Trophoblast cell (in vitro differentiated cells and primary cell): ENCODE data around the gene PPT2.

ENCODE experiments used
- DNase-seq, 2 donors: peaks; one replicate each; pipeline ENCODE4 v3.0.0-alpha.2; 2016
- H2AFZ ChIP-seq: 2 replicates; pipeline ENCODE4 v1.6.1; 2013; ENCODE audit warnings: low read length, moderate library complexity, mild to moderate bottlenecking; ENCODE audit not compliant: insufficient read depth, poor library complexity
- H2AK5ac ChIP-seq: 2 replicates; pipeline ENCODE4 v1.6.1; 2013; ENCODE audit warnings: mild to moderate bottlenecking, low read length
- H2BK120ac ChIP-seq: 2 replicates; pipeline ENCODE4 v1.6.1; 2013; ENCODE audit warnings: low read length, mild to moderate bottlenecking, moderate library complexity; ENCODE audit not compliant: insufficient read depth, poor library complexity
- H2BK12ac ChIP-seq: 2 replicates; pipeline ENCODE4 v1.6.1; 2013; ENCODE audit warnings: mild to moderate bottlenecking, low read length, moderate library complexity
- H2BK5ac ChIP-seq: 2 replicates; pipeline ENCODE4 v1.6.1; 2013; ENCODE audit warnings: low read length, low read depth, moderate library complexity, mild to moderate bottlenecking; ENCODE audit not compliant: poor library complexity
- H3K14ac ChIP-seq: 2 replicates; pipeline ENCODE4 v1.6.1; 2013; ENCODE audit warnings: mild to moderate bottlenecking, low read length
- H3K18ac ChIP-seq: 2 replicates; pipeline ENCODE4 v1.6.1; 2013; ENCODE audit warnings: mild to moderate bottlenecking, low read length
- H3K23ac ChIP-seq: 2 replicates; pipeline ENCODE4 v1.6.1; 2013; ENCODE audit warnings: low read length
- H3K27ac ChIP-seq: 2 replicates; pipeline ENCODE4 v1.5.1; 2013; ENCODE audit warnings: low read depth, mild to moderate bottlenecking, inconsistent platforms, low read length, moderate library complexity
- H3K27me3 ChIP-seq: 2 replicates; pipeline ENCODE4 v1.6.1; 2013; ENCODE audit warnings: inconsistent platforms, mild to moderate bottlenecking, low read length, moderate library complexity; ENCODE audit not compliant: insufficient read depth
- H3K36me3 ChIP-seq, 2 experiments: 1 replicate in 1 of 2; 2 replicates in 1 of 2; pipeline ENCODE4 v1.6.1; 2013; ENCODE audit warnings: low read length in 2 of 2, mild to moderate bottlenecking in 2 of 2, moderate library complexity in 1 of 2; ENCODE audit not compliant: insufficient read depth in 2 of 2, control insufficient read depth in 1 of 2
- H3K4ac ChIP-seq: 2 replicates; pipeline ENCODE4 v1.6.1; 2013; ENCODE audit warnings: low read depth, mild to moderate bottlenecking, low read length, moderate library complexity
- H3K4me1 ChIP-seq, 2 experiments: 1 replicate in 1 of 2; 2 replicates in 1 of 2; pipeline ENCODE4 v1.6.1; 2013; ENCODE audit warnings: low read length in 2 of 2, mild to moderate bottlenecking in 2 of 2, moderate library complexity in 1 of 2; ENCODE audit not compliant: insufficient read depth in 2 of 2, control insufficient read depth in 1 of 2
- H3K4me2 ChIP-seq: 2 replicates; pipeline ENCODE4 v1.6.1; 2013; ENCODE audit warnings: inconsistent platforms, mild to moderate bottlenecking, low read length, moderate library complexity
- H3K4me3 ChIP-seq: 2 replicates; pipeline ENCODE4 v1.5.1; 2013; ENCODE audit warnings: mild to moderate bottlenecking, low read depth, low read length, inconsistent platforms
- H3K79me1 ChIP-seq: one replicate; pipeline ENCODE4 v1.6.1; 2013; ENCODE audit warnings: low read length
- H3K79me2 ChIP-seq: 2 replicates; pipeline ENCODE4 v1.6.1; 2013; ENCODE audit warnings: low read length, mild to moderate bottlenecking; ENCODE audit not compliant: control insufficient read depth, insufficient read depth, poor library complexity
- H3K9ac ChIP-seq: 2 replicates; pipeline ENCODE4 v1.6.1; 2013; ENCODE audit warnings: mild to moderate bottlenecking, low read length
- H3K9me3 ChIP-seq: 2 replicates; pipeline ENCODE4 v1.6.1; 2013; ENCODE audit warnings: low read depth, mild to moderate bottlenecking, control low read depth, inconsistent platforms, low read length; ENCODE audit not compliant: insufficient read depth
- H4K12ac ChIP-seq: 2 replicates; pipeline ENCODE4 v1.6.1; 2013; ENCODE audit warnings: low read depth, mild to moderate bottlenecking, low read length, moderate library complexity
- H4K8ac ChIP-seq: 2 replicates; pipeline ENCODE4 v1.6.1; 2013; ENCODE audit warnings: low read depth, mild to moderate bottlenecking, low read length, moderate library complexity
- H4K91ac ChIP-seq: one replicate; pipeline ENCODE4 v1.6.1; 2013; ENCODE audit warnings: low read depth, mild to moderate bottlenecking, low read length, moderate library complexity
- WGBS: extraction: QIAGEN DNeasy Blood & Tissue Kit; methylation state at CpG from one replicate; pipeline ENCODE4 v1.1.7; 2013; ENCODE audit warnings: missing lambda C conversion rate; ENCODE audit not compliant: insufficient read length, insufficient coverage; ENCODE audit errors: extremely low coverage; 5-methylcytosine and 5-hydroxymethylcytosine counted together

PPT2 gene

DNA sequence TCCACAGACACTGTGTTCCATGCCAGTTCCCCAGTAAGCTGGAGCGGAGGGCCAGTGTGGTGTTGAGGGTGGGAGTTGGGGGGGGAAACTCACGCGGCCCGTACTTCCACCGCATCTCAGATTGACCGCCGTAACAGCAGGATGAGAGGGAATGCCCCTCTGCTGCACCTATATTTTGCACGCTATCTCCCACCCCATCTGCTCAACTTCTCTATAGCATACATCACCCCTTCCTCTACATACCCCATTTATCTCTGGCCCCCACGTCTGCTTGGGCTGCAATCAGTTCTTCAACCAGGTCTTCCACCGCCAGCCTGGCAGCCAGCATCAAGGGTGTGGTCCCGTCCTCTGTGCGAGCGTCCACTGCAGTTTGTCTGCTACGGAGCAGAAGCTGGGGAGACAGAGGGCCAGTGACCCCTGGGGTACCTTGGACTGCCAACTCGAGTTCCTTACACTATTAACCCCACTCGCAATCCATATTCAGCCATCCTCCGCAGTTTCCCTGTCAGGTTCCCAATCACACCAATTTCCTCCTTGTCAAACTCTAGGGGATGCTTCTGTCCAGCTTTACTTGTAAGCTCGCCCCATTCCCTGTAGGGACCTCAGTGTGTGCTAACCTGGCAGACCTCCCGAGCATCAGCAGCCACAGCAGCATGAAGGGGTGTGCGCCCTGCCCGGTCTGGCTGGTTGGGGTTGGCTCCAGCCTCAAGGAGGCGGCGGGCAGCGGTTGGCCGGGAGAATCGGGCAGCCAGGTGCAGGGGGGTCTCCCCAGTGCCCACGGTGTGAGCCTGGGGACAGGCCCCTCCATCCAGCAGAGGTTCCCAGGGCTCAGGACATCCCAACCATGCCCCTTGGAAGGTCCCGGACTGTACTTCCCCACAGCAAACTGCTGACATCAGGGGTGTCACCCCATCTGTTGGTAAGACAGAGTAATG is 43.0 kb downstream of the PPT2 start:
- H3K18ac ChIP-seq: no peak overlapping the region
- no peak overlapping the region for H3K9ac ChIP-seq
- H3K27ac ChIP-seq: peak overlapping the region; percentile 97
- no peak overlapping the region for H3K23ac ChIP-seq
- peaks cover 20% of the 10 kb centered on the region for H3K79me1 ChIP-seq
- 100% methylated on average over 2 of the region's 28 CpGs for WGBS
- peaks cover 14 to 17% of the 10 kb centered on the region in 2 experiments for H3K4me1 ChIP-seq
- no peak overlapping the region for H2BK120ac ChIP-seq
- peak overlapping the region; percentile 77 for H2AFZ ChIP-seq
- H4K8ac ChIP-seq: peak overlapping the region; percentile 77
- peak overlapping the region; percentile 2 for H3K4ac ChIP-seq
- H3K79me2 ChIP-seq: peaks cover 4% of the 10 kb centered on the region
- no peaks in the 10 kb centered on the region for H3K9me3 ChIP-seq
- no peak overlapping the region for H2BK5ac ChIP-seq
- peak overlapping the region; percentile 35 for H2BK12ac ChIP-seq
- H4K91ac ChIP-seq: peak overlapping the region; percentile 94
- H2AK5ac ChIP-seq: peak overlapping the region; percentile 27
- H3K27me3 ChIP-seq: no peaks in the 10 kb centered on the region
- H3K4me2 ChIP-seq: peak overlapping the region; percentile 84
- no peaks in the 10 kb centered on the region for H3K36me3 ChIP-seq
- peak overlapping the region; percentile 78 for H3K4me3 ChIP-seq
- peak overlapping the region; percentile 62 for H3K14ac ChIP-seq
- peak overlapping the region; percentile 5 for H4K12ac ChIP-seq
- peak in 1 of 2 donors; percentile 21 for DNase-seq

DNA sequence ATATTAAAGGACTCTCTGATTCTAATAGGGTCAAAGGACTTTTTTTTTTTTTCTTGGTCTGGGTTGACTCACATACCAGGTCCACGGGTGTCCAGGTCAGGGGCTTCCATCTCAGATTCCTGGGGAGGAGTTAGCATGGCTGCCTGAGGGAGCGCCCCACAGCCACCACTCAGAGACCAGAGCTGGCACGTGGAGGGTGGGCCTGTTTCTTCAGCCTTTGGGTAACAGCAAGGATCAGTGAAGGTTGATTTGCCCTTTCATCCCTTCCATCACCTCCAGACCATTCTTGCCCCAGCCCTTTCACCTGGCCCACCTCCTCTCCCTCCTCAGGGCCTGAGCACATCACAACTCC is 44.4 kb downstream of the PPT2 start:
- Histone ChIP-seq H2AK5ac (no peak overlapping the region), H3K79me2 (peaks cover 4% of the 10 kb centered on the region), H3K4me2 (no peak overlapping the region), H3K27ac (no peak overlapping the region), H3K23ac (no peak overlapping the region), H2BK12ac (no peak overlapping the region), H4K12ac (no peak overlapping the region), H3K36me3 (no peaks in the 10 kb centered on the region), H3K4me3 (no peak overlapping the region), H3K27me3 (no peaks in the 10 kb centered on the region), H2BK120ac (no peak overlapping the region), H3K14ac (no peak overlapping the region), H3K79me1 (peaks cover 13% of the 10 kb centered on the region), H3K4ac (no peak overlapping the region), H3K4me1 (peaks cover 6 to 10% of the 10 kb centered on the region in 2 experiments), H3K9me3 (no peaks in the 10 kb centered on the region), H4K91ac (no peak overlapping the region), H2BK5ac (no peak overlapping the region), H2AFZ (no peak overlapping the region), H3K9ac (no peak overlapping the region), H3K18ac (no peak overlapping the region), H4K8ac (no peak overlapping the region)
- no peak for DNase-seq
- WGBS: no CpG with 5 or more reads among the region's 3 CpGs

DNA sequence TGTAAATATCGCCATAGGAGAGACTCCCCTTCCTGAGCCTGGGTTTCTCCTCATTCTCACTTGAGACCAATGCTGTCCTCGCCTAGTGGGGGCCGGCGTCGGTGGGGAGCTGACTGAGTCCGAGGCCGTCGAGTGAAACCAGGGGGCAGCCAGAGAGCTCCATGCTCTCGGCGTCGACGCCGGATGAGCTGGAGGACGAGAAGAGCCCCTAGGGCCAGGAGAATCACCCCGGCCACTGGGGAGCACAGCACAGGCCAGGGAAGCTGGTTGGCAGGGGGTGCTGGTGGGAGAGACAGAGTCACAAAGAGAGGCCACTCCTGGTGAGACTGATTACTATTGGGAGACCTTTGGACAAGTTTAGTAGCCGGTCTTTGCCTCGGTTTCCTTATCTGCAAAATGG is 44.9 kb downstream of the PPT2 start:
- H2BK120ac ChIP-seq: no peak overlapping the region
- H2AFZ ChIP-seq: no peak overlapping the region
- H3K79me1 ChIP-seq: peaks cover 13% of the 10 kb centered on the region
- no peak overlapping the region for H3K18ac ChIP-seq
- no peak overlapping the region for H3K27ac ChIP-seq
- no peaks in the 10 kb centered on the region for H3K36me3 ChIP-seq
- H4K12ac ChIP-seq: no peak overlapping the region
- DNase-seq: no peak
- no peaks in the 10 kb centered on the region for H3K9me3 ChIP-seq
- no peak overlapping the region for H2BK5ac ChIP-seq
- WGBS: no CpG with 5 or more reads among the region's 17 CpGs
- no peak overlapping the region for H4K91ac ChIP-seq
- no peak overlapping the region for H3K4ac ChIP-seq
- no peak overlapping the region for H4K8ac ChIP-seq
- no peaks in the 10 kb centered on the region for H3K27me3 ChIP-seq
- H3K4me1 ChIP-seq: peaks cover 6 to 10% of the 10 kb centered on the region in 2 experiments
- H3K9ac ChIP-seq: no peak overlapping the region
- no peak overlapping the region for H2BK12ac ChIP-seq
- H3K4me2 ChIP-seq: no peak overlapping the region
- H3K23ac ChIP-seq: no peak overlapping the region
- no peak overlapping the region for H3K4me3 ChIP-seq
- H3K14ac ChIP-seq: no peak overlapping the region
- H3K79me2 ChIP-seq: peaks cover 4% of the 10 kb centered on the region
- H2AK5ac ChIP-seq: no peak overlapping the region

DNA sequence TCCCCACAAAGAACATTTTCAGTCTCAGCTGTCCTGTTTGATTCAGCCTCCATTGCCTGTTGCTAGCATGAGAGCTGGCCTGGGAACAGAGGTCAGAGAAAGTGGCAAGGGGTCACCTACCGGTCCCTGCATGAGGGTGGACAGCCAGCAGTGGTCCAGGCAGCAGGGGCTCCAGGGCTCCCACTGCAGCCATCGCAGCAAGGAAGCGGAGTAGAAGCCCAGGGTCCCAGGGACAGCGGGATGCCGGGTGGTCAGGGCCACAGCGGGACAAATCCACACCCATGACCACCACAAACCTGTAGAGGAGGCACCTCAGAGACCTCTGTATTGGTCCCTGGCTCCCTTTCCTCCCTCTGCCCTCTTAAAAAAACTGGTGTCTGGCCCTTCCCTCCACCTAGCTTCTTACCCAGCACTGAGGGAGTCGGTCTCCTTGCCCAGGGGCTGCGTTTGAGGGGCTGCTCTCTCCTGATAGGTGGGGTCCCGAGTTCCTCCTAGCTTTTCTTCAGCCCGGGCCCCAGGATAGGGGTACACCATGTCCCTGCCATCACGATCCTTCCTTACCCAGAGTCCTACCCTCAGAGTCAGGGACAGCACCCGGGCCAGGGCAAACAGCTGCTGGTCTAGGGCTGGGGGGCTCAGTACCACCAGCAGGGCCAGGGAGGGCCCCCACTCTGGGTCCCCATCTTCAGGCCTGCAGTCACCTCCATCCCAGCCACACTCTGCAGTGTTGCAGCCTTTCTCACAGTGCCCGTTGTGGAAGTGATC is 47.0 kb downstream of the PPT2 start:
- no peak overlapping the region for H2BK120ac ChIP-seq
- H3K14ac ChIP-seq: no peak overlapping the region
- H3K4me1 ChIP-seq: peaks cover 5 to 6% of the 10 kb centered on the region in 2 experiments
- DNase-seq: no peak
- H4K8ac ChIP-seq: no peak overlapping the region
- no peak overlapping the region for H2AFZ ChIP-seq
- no peak overlapping the region for H4K12ac ChIP-seq
- H3K79me1 ChIP-seq: peaks cover 9% of the 10 kb centered on the region
- no peak overlapping the region for H2BK12ac ChIP-seq
- H3K4me3 ChIP-seq: no peak overlapping the region
- no peak overlapping the region for H3K9ac ChIP-seq
- H2BK5ac ChIP-seq: no peak overlapping the region
- no peak overlapping the region for H3K18ac ChIP-seq
- H3K4me2 ChIP-seq: no peak overlapping the region
- no peaks in the 10 kb centered on the region for H3K36me3 ChIP-seq
- no peaks in the 10 kb centered on the region for H3K27me3 ChIP-seq
- no peak overlapping the region for H3K27ac ChIP-seq
- H3K9me3 ChIP-seq: no peaks in the 10 kb centered on the region
- H3K4ac ChIP-seq: no peak overlapping the region
- H3K79me2 ChIP-seq: peaks cover 4% of the 10 kb centered on the region
- no peak overlapping the region for H4K91ac ChIP-seq
- no CpG with 5 or more reads among the region's 13 CpGs for WGBS
- no peak overlapping the region for H3K23ac ChIP-seq
- H2AK5ac ChIP-seq: no peak overlapping the region
